Epithelial cell of proximal tubule (primary cell): Measurements from ENCODE around the gene KIRREL3. TPM values are rescaled to one million over a fixed set of nuclear protein-coding genes. Genes with fewer than 3 reads are reported as not detected.

Experiments
- DNase-seq: peaks from one replicate; pipeline ENCODE4 v3.0.0-alpha.2; 2011; ENCODE audit warnings: low read depth
- H3K4me3 ChIP-seq: 2 replicates; pipeline ENCODE4 v1.5.1; 2011; ENCODE audit warnings: low read depth, mild to moderate bottlenecking, low read length
- total RNA-seq: library from RNA; depleted of rRNA; stranded (reverse); fragments of >200 nt; gene quantifications from 2 replicates; pipeline ENCODE4 v1.2.3, GENCODE V29; 2015
- TF ChIP-seq, protein P1 (sequence below): conservative IDR thresholded peaks from 2 replicates; pipeline ENCODE4 v1.5.1; 2012; ENCODE audit warnings: low read depth, mild to moderate bottlenecking, low read length

KIRREL3 gene
- total RNA-seq, 1 donor from 2014 or later: 5.1 TPM

DNA sequence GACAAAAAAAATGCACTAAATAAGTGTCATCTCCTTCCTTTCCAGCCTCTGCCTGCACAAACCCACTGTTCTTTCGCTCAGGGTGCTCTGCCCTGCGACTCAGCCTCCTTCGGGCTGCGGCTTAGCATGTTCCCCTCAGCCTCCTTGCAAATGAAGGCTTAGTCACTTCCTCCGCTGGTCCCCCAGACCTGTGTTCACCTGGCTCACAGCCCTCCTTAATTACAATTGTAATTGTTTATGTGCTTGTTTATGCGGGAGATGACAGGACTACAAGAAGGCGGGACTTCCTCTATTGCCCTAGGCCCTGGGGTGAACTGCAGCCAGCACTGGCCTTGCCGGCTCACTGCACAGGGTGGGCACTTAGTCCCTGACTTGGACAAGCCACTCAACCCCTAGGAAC, 303.6 kb downstream of the KIRREL3 start:
- no peak for DNase-seq
- TF ChIP-seq, protein P1, sequence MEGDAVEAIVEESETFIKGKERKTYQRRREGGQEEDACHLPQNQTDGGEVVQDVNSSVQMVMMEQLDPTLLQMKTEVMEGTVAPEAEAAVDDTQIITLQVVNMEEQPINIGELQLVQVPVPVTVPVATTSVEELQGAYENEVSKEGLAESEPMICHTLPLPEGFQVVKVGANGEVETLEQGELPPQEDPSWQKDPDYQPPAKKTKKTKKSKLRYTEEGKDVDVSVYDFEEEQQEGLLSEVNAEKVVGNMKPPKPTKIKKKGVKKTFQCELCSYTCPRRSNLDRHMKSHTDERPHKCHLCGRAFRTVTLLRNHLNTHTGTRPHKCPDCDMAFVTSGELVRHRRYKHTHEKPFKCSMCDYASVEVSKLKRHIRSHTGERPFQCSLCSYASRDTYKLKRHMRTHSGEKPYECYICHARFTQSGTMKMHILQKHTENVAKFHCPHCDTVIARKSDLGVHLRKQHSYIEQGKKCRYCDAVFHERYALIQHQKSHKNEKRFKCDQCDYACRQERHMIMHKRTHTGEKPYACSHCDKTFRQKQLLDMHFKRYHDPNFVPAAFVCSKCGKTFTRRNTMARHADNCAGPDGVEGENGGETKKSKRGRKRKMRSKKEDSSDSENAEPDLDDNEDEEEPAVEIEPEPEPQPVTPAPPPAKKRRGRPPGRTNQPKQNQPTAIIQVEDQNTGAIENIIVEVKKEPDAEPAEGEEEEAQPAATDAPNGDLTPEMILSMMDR: no peak
- no peak overlapping the region for H3K4me3 ChIP-seq

DNA sequence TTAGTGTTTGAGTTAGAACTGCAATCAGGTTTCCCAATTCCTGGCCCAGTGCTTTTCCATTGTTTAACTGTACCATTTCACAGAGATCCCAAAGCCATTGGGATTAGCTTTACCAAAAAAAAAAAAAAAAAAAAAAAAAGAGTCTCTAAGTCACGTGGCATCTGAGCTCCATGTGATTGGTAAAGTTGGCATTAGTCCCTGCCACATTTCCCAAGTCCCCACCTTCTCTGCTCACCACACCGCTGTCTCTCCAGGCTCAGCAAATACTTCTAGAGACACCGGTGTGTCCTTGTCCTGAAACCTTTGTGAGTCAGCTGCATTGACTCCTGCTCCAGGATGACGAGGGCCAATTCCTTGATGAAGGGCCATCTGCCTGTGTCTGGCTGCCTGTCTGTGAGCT, 305.3 kb downstream of the KIRREL3 start:
- TF ChIP-seq, protein P1: no peak
- no peak overlapping the region for H3K4me3 ChIP-seq
- no peak for DNase-seq

DNA sequence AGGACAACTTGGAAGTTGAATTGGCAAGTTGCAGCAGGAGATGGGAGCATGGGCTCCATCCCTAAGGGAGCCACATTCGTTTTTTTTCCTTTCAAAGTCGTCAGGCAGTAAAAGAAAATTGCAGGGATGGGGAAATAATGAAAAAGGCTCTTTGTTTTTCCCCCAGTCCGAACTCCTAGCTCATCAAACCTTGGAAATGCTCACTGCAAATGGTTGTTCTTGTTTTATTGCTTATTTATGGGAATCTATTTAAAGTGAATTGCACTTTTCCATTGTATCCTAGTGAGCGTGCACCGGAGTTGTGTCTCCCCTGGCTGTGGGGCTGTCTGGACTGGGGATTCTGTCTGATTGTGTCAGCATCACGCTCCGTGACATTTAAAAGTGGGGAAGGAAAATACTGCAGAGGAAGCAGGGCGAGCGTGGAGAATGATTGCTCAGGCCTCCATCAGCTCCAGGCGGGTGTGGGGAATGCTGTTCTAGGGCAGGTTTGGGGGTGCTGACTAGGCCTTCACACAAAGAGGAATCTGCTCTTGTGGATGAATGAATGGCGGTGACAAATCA, 306.4 kb downstream of the KIRREL3 start:
- no peak for DNase-seq
- TF ChIP-seq, protein P1: no peak
- no peak overlapping the region for H3K4me3 ChIP-seq

DNA sequence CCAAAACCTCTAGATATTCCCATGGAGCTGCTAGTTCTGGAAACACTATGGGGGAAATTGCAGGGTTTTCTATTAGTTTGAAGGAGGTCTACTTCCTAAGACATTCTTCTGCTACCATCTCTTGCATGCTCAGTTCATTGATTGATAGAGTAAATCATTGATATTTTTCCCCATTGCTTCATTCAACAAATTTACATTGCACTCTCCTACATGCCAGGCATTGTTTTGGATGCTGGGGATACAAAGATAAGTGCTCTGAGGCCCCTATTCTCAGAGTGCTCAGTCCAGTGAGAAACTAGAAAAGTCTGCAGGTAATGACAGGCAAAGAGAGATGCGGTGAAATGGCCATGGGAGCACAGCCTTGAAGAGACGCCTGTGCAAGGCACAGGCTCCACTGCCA, 313.1 kb downstream of the KIRREL3 start:
- no peak overlapping the region for H3K4me3 ChIP-seq
- DNase-seq: no peak
- TF ChIP-seq, protein P1: no peak

DNA sequence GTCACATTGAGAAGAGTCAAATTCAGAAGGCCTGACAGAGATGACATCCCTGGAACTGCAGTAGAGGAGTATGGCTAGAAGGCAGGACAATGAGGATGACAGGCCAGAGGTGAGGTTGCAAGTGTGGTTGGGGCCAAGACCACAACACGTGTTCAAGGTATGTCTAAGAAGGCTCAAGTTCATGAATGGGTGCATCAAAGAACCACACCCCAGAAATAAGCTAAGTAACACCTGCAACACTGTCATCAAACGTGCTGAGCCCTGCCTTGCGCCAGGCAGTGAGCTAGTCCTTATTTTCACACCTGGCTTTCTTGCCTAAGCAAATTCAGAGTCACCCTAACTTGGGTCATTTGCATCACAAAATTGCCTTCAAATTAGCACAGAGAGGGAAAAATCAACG, 313.6 kb downstream of the KIRREL3 start:
- no peak overlapping the region for H3K4me3 ChIP-seq
- TF ChIP-seq, protein P1: no peak
- DNase-seq: no peak

DNA sequence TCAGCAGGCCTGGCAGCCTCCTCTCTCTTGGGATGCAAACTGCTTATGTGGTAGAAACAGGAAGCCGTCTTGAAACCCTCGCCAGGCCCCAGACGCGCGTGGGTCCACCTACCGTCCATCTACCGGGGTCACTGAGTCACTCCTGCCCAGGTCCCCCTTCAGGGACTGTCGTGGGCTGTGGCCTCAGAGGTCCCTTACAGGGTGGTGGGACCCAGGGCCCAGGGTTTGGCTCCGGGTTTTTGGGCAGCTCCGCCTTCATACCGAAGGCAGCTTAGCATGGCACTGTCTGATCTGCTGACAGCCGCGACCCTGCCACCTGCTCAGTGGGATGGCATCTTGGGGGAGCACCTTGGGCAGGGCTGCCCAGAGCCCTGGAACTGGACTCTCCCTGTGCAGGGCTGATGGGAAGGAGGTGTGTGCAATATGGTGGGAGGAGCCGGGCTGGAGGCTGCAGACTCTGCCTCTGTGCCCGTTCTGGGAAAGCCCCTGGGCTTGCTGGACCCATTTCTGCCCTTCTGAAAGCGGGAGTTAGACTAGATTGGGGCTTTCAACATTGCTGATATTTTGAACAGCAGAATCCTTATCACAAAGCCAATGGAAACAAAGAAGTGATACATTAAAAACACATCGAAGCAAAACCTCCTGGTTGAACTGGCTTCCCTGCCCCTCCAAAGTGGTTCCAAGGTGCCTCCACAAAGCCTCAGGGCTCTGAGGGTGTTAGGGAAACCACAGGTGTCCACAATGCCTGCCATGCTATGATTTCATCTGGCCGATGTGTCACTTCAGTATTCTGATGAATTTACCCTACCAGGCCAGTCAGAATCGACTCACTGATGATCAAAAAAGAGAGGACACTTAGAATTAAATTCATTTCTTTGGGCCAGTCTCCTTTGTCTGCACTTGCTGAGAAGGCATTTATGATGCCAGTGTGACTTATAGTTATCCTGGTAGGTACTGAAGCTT, 316.5 kb downstream of the KIRREL3 start:
- no peak overlapping the region for H3K4me3 ChIP-seq
- DNase-seq: no peak
- TF ChIP-seq, protein P1: no peak
